SIG-M5 treated with dmso at 0.1 percent for 504 hours (cell line): ENCODE data around the gene FJX1.

Experiments
- DNase-seq: peaks from one replicate; lab custom pipeline; 2025; ENCODE audit not compliant: unreplicated experiment; lab: John Stamatoyannopoulos, UW

Gene FJX1

DNA sequence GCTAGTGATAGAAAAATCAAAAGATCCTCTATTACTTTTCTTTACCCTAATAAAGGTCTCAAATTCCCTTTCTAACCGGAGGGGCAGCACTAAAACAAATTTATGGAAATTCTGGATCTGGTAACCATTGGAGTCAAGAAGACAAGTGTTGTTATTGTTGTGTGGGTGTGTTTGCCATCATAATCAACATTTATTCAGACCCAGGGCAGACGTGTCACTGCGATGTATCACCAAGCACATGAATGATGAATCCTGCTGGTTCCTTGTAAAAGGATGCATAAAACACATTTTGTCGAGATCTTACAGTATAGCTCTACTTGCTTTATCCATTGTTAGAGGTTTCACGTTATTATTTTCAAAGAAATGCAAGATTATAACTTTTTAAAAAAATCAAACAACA is 12.1 kb upstream of the FJX1 start:
- DNase-seq = no peak

DNA sequence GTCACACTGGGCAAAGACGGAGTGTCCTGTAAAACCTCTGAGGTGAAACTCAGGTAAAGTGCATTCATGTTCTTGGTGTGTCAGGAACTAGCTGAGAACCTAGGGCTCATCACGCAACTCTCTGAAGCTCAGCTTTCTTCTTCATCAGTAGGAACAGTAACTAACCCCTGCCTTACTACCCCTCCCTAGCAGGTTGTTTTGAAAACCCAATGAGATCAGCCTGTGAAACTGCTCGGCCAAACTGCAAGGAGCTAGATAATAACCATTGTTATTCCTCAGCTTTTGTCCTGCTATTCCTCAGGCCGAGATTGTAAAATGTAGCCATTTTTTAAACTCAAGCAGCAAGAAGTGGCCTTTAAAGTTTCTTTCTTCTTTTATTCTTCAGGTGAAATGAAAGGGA is 9.8 kb upstream of the FJX1 start:
- no peak for DNase-seq

GRCh38 chr11:35609656-35610055 is 8.6 kb upstream of the FJX1 start:
- DNase-seq = no peak

DNA sequence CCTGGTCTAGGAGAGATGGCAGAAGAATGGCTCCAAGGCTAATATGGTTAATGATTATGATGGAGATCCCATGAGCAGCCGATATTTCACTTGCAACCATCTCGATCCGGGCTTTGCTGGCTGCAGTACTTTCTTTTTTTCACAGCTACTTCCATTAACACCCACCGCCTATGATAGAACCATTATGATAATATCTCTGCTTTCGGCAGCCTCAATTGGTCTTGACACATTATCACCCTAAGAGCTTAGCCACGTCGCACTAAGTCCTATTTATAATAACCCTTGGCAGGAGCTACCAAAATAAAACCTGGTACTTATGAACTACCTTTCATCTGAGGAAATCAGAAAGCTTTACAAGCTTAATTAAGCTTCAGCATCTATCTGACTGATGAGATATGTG is 7.6 kb upstream of the FJX1 start:
- no peak for DNase-seq

DNA sequence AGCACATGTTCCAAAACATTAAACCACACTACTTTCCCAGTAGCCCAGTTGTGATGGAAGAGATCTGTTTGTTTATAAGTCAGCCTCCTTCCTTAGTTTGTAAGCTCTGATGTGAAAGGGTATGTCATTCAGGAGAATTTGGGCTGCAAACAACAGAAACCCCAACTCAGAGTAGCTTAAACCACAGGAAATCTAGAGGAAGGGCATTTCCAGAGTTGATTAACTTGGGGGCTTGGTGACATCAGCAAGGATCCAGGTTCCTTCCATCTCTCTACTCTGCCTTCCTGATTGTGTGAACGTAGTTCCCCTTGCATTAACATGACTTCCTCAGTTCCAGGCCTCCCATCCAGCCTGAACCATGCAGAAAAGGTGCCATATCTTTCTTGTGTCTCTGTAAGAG is 6.5 kb upstream of the FJX1 start:
- no peak for DNase-seq

DNA sequence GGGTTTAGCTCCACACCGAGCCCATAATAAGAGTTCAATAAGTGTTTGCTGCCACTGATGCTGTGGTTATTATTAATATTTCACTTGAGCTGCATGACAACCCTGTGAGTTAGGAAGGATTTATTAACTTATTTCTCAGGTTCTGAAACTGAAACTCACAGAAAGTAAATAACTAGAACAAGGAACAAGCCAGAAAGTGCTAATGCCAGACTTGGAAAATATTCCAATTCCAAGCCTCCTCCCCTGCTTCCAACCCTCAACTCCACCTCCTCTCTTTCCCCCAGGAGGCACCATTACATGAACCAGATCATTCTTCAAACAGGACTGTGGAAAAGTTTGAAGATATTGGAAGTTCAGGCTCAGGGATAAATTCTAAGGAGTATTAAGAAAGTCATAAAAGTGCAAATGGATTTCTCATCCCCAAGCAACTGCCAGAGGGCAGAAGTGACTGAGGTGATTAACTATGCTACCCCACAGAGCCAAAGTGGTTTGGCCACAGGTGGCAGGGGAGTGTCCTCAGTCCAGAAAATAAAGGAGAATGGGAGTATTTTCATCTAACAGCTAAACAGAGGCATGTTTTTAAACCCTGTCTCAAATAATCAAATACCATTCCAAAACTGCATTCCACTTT is 3.2 kb upstream of the FJX1 start:
- DNase-seq = no peak

DNA sequence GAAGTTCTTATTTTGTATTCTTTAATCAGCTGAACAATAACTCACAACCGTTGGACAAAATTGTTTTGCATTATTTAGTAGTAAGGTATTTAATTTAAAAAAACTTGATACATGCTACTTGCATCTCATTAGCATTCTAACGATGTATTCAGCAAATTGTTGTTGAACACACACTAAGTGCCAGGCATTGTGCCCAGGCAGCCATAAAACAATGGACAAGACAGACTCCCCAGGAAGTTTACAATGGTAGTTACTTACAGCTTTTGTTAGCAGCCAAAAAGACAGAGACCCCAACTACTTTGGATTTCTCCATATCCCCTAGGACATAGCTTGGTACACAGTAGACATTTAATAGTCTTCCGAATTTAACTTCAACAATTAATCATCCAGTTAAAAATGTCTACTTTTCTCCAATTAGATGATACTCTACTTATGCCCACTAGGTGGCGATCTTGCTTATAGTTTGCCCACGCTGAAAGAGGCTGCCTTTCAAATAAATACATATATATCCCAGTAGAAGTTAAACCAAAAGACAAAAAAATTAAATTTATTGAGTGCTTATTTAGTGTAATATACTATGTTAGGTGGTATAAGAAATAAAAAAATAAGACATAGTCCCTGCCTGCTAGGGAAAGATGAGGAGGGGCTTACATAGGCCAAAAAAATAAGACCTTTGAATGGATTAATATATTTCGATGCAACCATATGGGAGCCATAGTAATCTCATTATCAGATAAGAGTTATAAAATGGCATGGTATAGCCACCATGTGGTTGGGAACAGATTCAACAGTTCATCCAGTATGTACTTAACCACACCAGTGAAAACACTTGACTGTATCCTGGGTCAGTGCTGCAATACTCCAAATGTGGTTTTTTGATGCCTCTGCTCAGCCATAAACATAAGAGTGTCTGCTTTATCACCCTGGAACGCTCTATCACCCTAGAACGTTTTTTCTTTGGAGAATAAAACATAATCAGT is 2.0 kb upstream of the FJX1 start:
- peak; percentile 75 for DNase-seq

GRCh38 chr11:35617316-35617686 is 959 bp upstream of the FJX1 start:
- no peak for DNase-seq

- peak; percentile 51 for DNase-seq
Observed at GRCh38 chr11:35618497-35619115, 346 bp downstream of the FJX1 start.

GRCh38 chr11:35619116-35619854 is 1.0 kb downstream of the FJX1 start:
- peak; percentile 51 for DNase-seq

DNA sequence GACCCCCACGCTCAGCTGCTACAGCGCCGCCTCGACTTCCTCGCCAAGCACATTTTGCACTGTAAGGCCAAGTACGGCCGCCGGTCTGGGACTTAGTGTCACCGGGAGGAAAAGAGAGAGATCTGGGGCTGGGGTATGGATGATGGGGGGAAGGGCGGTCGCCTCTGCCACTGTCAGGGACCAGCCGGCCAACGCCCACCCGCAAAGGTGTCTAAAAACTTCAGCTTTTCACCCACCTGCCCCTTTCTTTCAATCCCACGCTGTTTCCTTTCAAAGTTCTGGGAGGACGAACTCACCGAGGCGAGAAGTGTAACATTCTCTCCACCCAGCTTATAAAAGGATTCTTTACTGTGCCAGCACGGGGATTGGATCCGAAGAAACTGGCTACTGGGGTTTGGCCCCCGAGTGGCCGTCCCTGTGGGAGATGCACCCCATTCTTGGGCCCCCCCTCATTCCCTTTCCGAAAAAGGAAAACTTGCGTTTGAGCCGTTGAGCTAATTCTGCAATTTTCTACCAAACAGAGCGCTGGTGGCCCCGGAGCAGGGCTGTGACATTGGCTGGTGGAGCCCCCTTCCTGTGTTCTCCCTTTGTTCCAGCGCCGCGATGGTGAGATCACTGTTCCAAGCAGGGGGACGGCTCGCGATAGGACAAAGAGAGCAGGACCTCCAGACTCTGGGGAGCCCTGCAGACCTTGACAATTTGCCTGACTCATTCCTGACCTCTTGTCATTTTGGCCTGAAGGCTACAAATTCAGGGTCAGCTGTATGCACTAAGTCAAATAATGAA is 1.8 kb downstream of the FJX1 start:
- peak; percentile 37 for DNase-seq

DNA sequence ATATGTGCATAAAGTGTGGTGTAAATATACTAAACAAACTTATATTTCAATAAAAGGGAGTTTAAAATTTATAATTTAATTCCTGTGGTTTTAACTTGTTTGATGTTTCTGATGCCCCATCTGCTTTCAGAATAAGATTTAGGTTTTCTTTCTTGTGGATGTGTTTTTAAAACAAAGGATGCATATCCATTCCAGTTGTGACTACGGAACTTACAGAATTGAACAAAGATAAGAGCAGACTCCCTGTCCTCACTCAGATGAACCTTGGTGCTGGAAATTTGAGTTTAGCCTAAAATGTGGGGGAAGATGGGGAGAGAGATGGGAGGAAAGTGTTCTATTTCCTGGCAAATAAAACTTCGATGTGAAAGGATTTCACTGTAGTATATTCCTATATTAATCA is 2.5 kb downstream of the FJX1 start:
- no peak for DNase-seq

- DNase-seq = no peak
Observed at GRCh38 chr11:35621620-35622019, 3.4 kb downstream of the FJX1 start.

DNA sequence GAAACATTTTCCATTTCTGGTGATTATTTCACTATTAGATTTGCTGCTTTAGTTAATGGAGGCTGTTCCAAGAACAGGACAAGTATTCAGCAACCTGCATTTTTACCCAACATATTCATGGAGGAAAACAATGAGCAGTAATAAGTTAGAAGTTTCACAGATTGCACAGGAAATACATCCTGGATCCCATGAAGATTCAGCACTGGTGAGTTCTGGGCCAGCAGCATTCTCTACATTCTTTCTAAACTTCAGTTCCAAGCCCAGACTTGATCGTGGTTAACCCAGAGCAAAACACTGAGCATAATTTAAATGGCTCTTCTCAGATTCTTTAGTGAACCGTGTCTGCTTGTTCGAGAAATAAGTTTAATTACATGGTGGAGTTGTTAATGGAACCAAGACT is 3.8 kb downstream of the FJX1 start:
- no peak for DNase-seq

DNA sequence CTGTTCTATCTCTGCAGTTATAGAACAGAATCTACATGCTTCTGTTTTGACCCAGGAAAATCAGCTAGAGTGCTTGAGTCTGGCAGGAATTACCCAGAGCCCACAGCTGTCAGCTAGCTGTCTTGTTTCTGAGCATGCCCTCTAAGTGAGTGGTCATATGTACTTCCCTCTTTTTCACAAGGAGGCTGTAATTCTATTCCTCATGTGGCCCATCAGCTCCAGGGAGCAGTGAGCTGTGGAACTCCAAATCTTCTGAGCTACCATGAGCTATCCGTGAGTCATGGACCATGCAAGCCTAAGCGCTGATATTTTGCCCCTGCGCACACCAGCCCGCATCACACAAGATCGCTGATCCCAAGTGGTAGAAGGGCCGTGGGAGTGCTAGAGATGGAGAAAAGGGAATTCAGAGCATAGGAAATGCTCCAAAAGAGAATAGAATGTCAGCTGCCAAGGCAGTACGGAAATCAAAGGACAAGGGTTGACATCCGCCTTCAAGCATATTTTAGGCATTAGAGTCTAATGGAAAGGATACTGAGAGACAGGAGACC is 5.4 kb downstream of the FJX1 start:
- DNase-seq = no peak

DNA sequence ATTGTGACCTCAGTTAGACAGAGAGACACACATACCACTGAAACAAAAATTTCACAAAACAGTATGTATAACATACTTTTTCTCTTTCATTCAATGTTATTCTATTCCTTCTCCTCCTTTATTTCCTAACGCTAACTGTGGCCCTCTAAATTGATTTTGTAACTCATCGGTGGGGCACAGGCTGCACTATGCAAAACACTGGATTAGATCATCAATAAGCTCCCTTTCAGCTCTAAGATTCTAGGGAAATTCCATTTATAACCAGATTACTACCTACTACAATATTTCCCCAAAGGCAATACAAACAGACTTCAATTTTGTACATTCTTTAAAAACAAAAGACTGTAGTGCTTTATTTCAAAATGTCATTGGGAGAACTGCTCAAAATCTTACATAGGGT is 6.1 kb downstream of the FJX1 start:
- DNase-seq = no peak

- DNase-seq = no peak
Observed at GRCh38 chr11:35624781-35625180, 6.5 kb downstream of the FJX1 start.

GRCh38 chr11:35626501-35626900 is 8.2 kb downstream of the FJX1 start:
- DNase-seq = no peak

GRCh38 chr11:35629511-35629910 is 11.3 kb downstream of the FJX1 start:
- DNase-seq = no peak

- no peak for DNase-seq
Observed at GRCh38 chr11:35629914-35630313, 11.7 kb downstream of the FJX1 start.
